Measurements from ENCODE around the gene ZNF207. TPM values are rescaled to one million over a fixed set of nuclear protein-coding genes. Genes with fewer than 3 reads are reported as not detected.
A peak's percentile ranks its signal among the peaks of the same experiment; 100 is the strongest.
"Not testable (repeated sequence)": the region's sequence is repeated elsewhere in the genome, so short reads cannot be mapped to it uniquely, and the experiment has no call there.

ZNF207 gene
- total and polyA plus RNA-seq, 9 of the 15 experiments (the other 6 are each of a cell fraction or from before 2014, with no cell fraction given), result 123 to 370 (median 250) TPM

GRCh38 chr17:32398946-32399345 is 49.0 kb downstream of the ZNF207 start:
- Histone ChIP-seq H3K4me1 (replicated peaks in 1 of 2; ENCODE audit: control insufficient read depth in 2 of 2, insufficient read depth in 2 of 2, low read length in 2 of 2) (no peaks in the 10 kb centered on the region), H4K20me1 (replicated peaks; ENCODE audit: control insufficient read depth, insufficient read depth, low read length) (no peaks in the 10 kb centered on the region), H3K27ac (ENCODE audit: extremely low read depth, low read depth, low read length) (no peak overlapping the region), H2AFZ (ENCODE audit: low read depth, low read length) (no peak overlapping the region), H3K4me3 (no peak overlapping the region), H3K9me3 (replicated peaks; ENCODE audit: control insufficient read depth, insufficient read depth, low read depth, low read length) (no peaks in the 10 kb centered on the region), H3K9me1 (ENCODE audit: control insufficient read depth, insufficient read depth, low read length) (no peaks in the 10 kb centered on the region), H3K36me3 (ENCODE audit: control insufficient read depth, insufficient read depth, low read length) (no peaks in the 10 kb centered on the region), H3K27me3 (ENCODE audit: control insufficient read depth in 2 of 2, insufficient read depth in 2 of 2, low read length in 2 of 2) (peaks cover 0 to 3% of the 10 kb centered on the region in 2 experiments; a peak in 1 of 5 replicates), H3K4me2 (ENCODE audit: insufficient read depth, low read length) (no peak overlapping the region), H3K79me2 (ENCODE audit: control insufficient read depth, insufficient read depth, low read length) (no peaks in the 10 kb centered on the region), H3K9ac (ENCODE audit: insufficient read depth in 1 of 2, low read depth in 2 of 2, low read length in 2 of 2) (no peak overlapping the region)
- DNase-seq (ENCODE audit: extremely low read depth in 1 of 4, low spot score in 3 of 4), result no peak
- FAIRE-seq, result no peak
- ChIA-PET POLR2A (interaction anchor here (0.5 to 1.7 kb wide), 3 partner anchors 9 to 41 kb away, joined by 3 to 6 read pairs (median 4); no protein-coding TSS in a partner anchor), CTCF (ENCODE audit: low intra/inter-chr PET ratio) (interaction anchor here (0.6 kb wide), 1 partner anchor 10 kb away, joined by 3 read pairs; no protein-coding TSS in a partner anchor)
- intact Hi-C loops (cut with micrococcal nuclease) (no loop called here), in situ Hi-C loops (cut with MboI) (no loop called here)
- no peak for ATAC-seq
- no peak for TF ChIP-seq CBX1 (IDR thresholded peaks at IDR 0.05; ENCODE audit: low read depth)
- TF ChIP-seq THRB (CRISPR knock-in tag; conservative IDR thresholded peaks at IDR 0.05), result no peak
- no TSS peak for BruUV-seq (replicated peaks)

DNA sequence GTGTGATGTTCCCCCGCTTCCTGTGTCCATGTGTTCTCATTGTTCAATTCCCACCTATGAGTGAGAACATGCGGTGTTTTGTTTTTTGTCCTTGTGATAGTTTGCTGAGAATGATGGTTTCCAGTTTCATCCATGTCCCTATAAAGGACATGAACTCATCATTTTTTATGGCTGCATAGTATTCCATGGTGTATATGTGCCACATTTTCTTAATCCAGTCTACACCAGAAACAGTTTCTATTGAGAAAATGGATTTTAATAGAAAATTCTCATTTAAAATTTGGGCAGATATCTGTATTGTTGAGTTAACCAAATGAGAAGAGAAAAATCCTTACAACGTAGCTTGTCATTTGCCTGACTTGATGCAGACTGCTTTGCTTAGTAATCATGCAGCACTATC is 60.1 kb downstream of the ZNF207 start:
- DNase-seq (ENCODE audit: extremely low read depth in 1 of 4, low spot score in 3 of 4); in situ Hi-C loops (cut with MboI); H2AFZ ChIP-seq (ENCODE audit: low read depth, low read length); FAIRE-seq; H3K4me1 ChIP-seq (replicated peaks in 1 of 2; ENCODE audit: control insufficient read depth in 2 of 2, insufficient read depth in 2 of 2, low read length in 2 of 2); POLR2A ChIA-PET; H3K9me1 ChIP-seq (ENCODE audit: control insufficient read depth, insufficient read depth, low read length); H3K9ac ChIP-seq (ENCODE audit: insufficient read depth in 1 of 2, low read depth in 2 of 2, low read length in 2 of 2); H3K9me3 ChIP-seq (replicated peaks; ENCODE audit: control insufficient read depth, insufficient read depth, low read depth, low read length); intact Hi-C loops (cut with micrococcal nuclease); H3K4me3 ChIP-seq; H3K36me3 ChIP-seq (ENCODE audit: control insufficient read depth, insufficient read depth, low read length); H3K4me2 ChIP-seq (ENCODE audit: insufficient read depth, low read length); H3K27ac ChIP-seq (ENCODE audit: extremely low read depth, low read depth, low read length); H3K79me2 ChIP-seq (ENCODE audit: control insufficient read depth, insufficient read depth, low read length); ATAC-seq; CTCF ChIA-PET (ENCODE audit: low intra/inter-chr PET ratio); H3K27me3 ChIP-seq (ENCODE audit: control insufficient read depth in 2 of 2, insufficient read depth in 2 of 2, low read length in 2 of 2); H4K20me1 ChIP-seq (replicated peaks; ENCODE audit: control insufficient read depth, insufficient read depth, low read length); BruUV-seq (replicated peaks): not testable (repeated sequence)
- TF ChIP-seq ZNF146 (CRISPR knock-in tag; IDR thresholded peaks at IDR 0.05; ENCODE audit: unreplicated experiment) (peak; percentile 53), RBM25 (IDR thresholded peaks at IDR 0.05; ENCODE audit: low read depth, low read length, severe bottlenecking) (peak; percentile 37)
- WGBS (ENCODE audit: insufficient coverage, low coverage, missing lambda C conversion rate), result 36% methylated on average over 2 of the region's 3 CpGs
